SK-N-SH (cell line): Measurements from ENCODE around the gene MCM9. TPM values are rescaled to one million over a fixed set of nuclear protein-coding genes. Genes with fewer than 3 reads are reported as not detected.
"Not testable (repeated sequence)": the region's sequence is repeated elsewhere in the genome, so short reads cannot be mapped to it uniquely, and the experiment has no call there.

ENCODE experiments used
- CTCF ChIA-PET: fragments of 300-600, 350-600 bp; formaldehyde crosslinking; extraction: SDS; loops from one replicate; lab custom pipeline; 2021; lab: Yijun Ruan, JAX
- POLR2A ChIA-PET: fragments of 350-600 bp; sonication (Branson Sonifier 250); formaldehyde crosslinking; extraction: SDS; loops from one replicate; lab custom pipeline; 2020; ENCODE audit warnings: antibody characterized with exemption, inconsistent platforms; lab: Yijun Ruan, JAX
- DNase-seq: peaks from one replicate; pipeline ENCODE4 v3.0.0; 2012
- H2AFZ ChIP-seq: fragments of 200-600 bp; sonication (generic); 2 replicates; pipeline ENCODE4 v1.8.1; 2016; ENCODE audit warnings: antibody characterized with exemption, mild to moderate bottlenecking, low read depth
- H3F3A ChIP-seq: fragments of 200-600 bp; sonication (generic); replicated peaks from 2 replicates; pipeline ENCODE3; 2016; ENCODE audit warnings: antibody characterized with exemption, mild to moderate bottlenecking; ENCODE audit not compliant: insufficient read depth
- H3K27ac ChIP-seq, 2 experiments: fragments of 200-500 bp in 1 of 2; fragments of 200-600 bp in 1 of 2; sonication (Bioruptor generic) in 1 of 2; sonication (generic), shearing (Covaris generic) in 1 of 2; 2 replicates each; pipeline versions ENCODE4 v1.5.1 to v1.6.1; 2014 to 2016; ENCODE audit warnings: low read depth in 2 of 2, inconsistent platforms in 1 of 2, low read length in 1 of 2, mild to moderate bottlenecking in 1 of 2, mixed read lengths in 1 of 2
- H3K27me3 ChIP-seq: fragments of 200-600 bp; sonication (generic), shearing (Covaris generic); 2 replicates; pipeline ENCODE4 v1.6.1; 2016; ENCODE audit warnings: mixed run types; ENCODE audit not compliant: insufficient read depth
- H3K36me3 ChIP-seq, 2 experiments: fragments of 200-500 bp in 1 of 2; fragments of 200-600 bp in 1 of 2; sonication (Bioruptor generic) in 1 of 2; sonication (generic) in 1 of 2; replicated peaks in 1 of 2; 2 replicates each; pipeline versions ENCODE3 to v1.5.1; 2014 to 2016; ENCODE audit warnings: low read length in 1 of 2, mild to moderate bottlenecking in 1 of 2; ENCODE audit not compliant: insufficient read depth in 2 of 2, control insufficient read depth in 1 of 2
- H3K4me1 ChIP-seq, 2 experiments: fragments of 200-500 bp in 1 of 2; fragments of 200-600 bp in 1 of 2; sonication (Bioruptor generic) in 1 of 2; sonication (generic), shearing (Covaris generic) in 1 of 2; 2 replicates each; pipeline versions ENCODE4 v1.5.1 to v1.6.1; 2014 to 2016; ENCODE audit warnings: low read depth in 1 of 2, low read length in 1 of 2, mixed run types in 1 of 2; ENCODE audit not compliant: insufficient read depth in 2 of 2, control insufficient read depth in 1 of 2
- H3K4me2 ChIP-seq: fragments of 200-600 bp; sonication (generic), shearing (Covaris generic); 2 replicates; pipeline ENCODE4 v1.6.1; 2017; ENCODE audit warnings: mixed run types
- H3K4me3 ChIP-seq, 2 experiments: fragments of 200-500 bp in 1 of 2; fragments of 200-600 bp in 1 of 2; sonication (Bioruptor generic) in 1 of 2; sonication (generic), shearing (Covaris generic) in 1 of 2; 2 replicates each; pipeline versions ENCODE4 v1.5.1 to v1.8.1; 2014 to 2016; ENCODE audit warnings: low read depth in 2 of 2, inconsistent platforms in 1 of 2, low read length in 1 of 2, mild to moderate bottlenecking in 1 of 2, mixed read lengths in 1 of 2, moderate library complexity in 1 of 2
- H3K79me2 ChIP-seq: fragments of 200-600 bp; sonication (generic); 2 replicates; pipeline ENCODE4 v1.8.1; 2017; ENCODE audit warnings: mild to moderate bottlenecking; ENCODE audit not compliant: insufficient read depth
- H3K9ac ChIP-seq: fragments of 200-600 bp; sonication (generic); 2 replicates; pipeline ENCODE4 v1.6.1; 2017; ENCODE audit warnings: mixed run types
- H3K9me2 ChIP-seq: fragments of 200-600 bp; sonication (generic); 2 replicates; pipeline ENCODE4 v1.6.1; 2017; ENCODE audit warnings: mixed run types
- H3K9me3 ChIP-seq: fragments of 200-600 bp; sonication (generic); 2 replicates; pipeline ENCODE4 v1.6.1; 2017; ENCODE audit warnings: mixed run types, mild to moderate bottlenecking, moderate library complexity
- H4K20me1 ChIP-seq: fragments of 200-600 bp; sonication (generic); 2 replicates; pipeline ENCODE4 v1.6.1; 2017; ENCODE audit warnings: mild to moderate bottlenecking, mixed run types; ENCODE audit not compliant: insufficient read depth
- EZH2phosphoT487 ChIP-seq: fragments of 200-600 bp; sonication (generic); IDR thresholded peaks from 2 replicates; pipeline ENCODE4 v1.6.1; 2017; ENCODE audit warnings: low read depth, mixed run types, mild to moderate bottlenecking, antibody characterized with exemption, moderate library complexity, borderline replicate concordance
- FOSL2 ChIP-seq: IDR thresholded peaks from 2 replicates; pipeline ENCODE4 v1.4.0; 2012; ENCODE audit warnings: low read depth, mild to moderate bottlenecking, moderate library complexity, borderline replicate concordance
- FOXM1 ChIP-seq: IDR thresholded peaks from 2 replicates; pipeline ENCODE4 v1.4.0; 2012; ENCODE audit warnings: low read depth, mild to moderate bottlenecking
- MEF2A ChIP-seq: IDR thresholded peaks from 2 replicates; pipeline ENCODE4 v1.4.0; 2012; ENCODE audit warnings: low read depth, borderline replicate concordance
- MXI1 ChIP-seq: IDR thresholded peaks from 2 replicates; pipeline ENCODE4 v1.6.1; 2012; ENCODE audit warnings: mild to moderate bottlenecking, low read depth, low read length, improper control_type of control experiment
- NFIC ChIP-seq: IDR thresholded peaks from 2 replicates; pipeline ENCODE4 v1.4.0; 2012; ENCODE audit warnings: borderline replicate concordance
- RFX5 ChIP-seq: IDR thresholded peaks from 2 replicates; pipeline ENCODE4 v1.6.1; 2012; ENCODE audit warnings: mild to moderate bottlenecking, improper control_type of control experiment, low read length
- RXRA ChIP-seq: IDR thresholded peaks from 2 replicates; pipeline ENCODE4 v1.4.0; 2012; ENCODE audit warnings: low read depth, mild to moderate bottlenecking, borderline replicate concordance
- SMC3 ChIP-seq: IDR thresholded peaks from 2 replicates; pipeline ENCODE4 v1.6.1; 2012; ENCODE audit warnings: low read depth, low read length, improper control_type of control experiment
- USF1 ChIP-seq: IDR thresholded peaks from 2 replicates; pipeline ENCODE4 v1.4.0; 2012; ENCODE audit warnings: low read depth, borderline replicate concordance
- WGBS: methylation state at CpG from one replicate; pipeline ENCODE4 v1.1.6; 2017; ENCODE audit warnings: low lambda C conversion rate; 5-methylcytosine and 5-hydroxymethylcytosine counted together
- polyA plus RNA-seq, 3 experiments: library from polyadenylated mRNA; depleted of rRNA; stranded (reverse); fragments of >200 nt; gene quantifications; 2 replicates each; pipeline ENCODE4 v1.2.3, GENCODE V29; 2012
- TF ChIP-seq, protein P1 (sequence below): IDR thresholded peaks from 2 replicates; pipeline ENCODE4 v1.4.0; 2012; ENCODE audit warnings: low read depth, borderline replicate concordance
- TF ChIP-seq, protein P2 (sequence below): fragments of 200-600 bp; sonication (generic); IDR thresholded peaks from 2 replicates; pipeline ENCODE4 v1.6.1; 2017; ENCODE audit warnings: antibody characterized with exemption, mild to moderate bottlenecking, moderate library complexity
- TF ChIP-seq, protein P3 (sequence below): IDR thresholded peaks from 2 replicates; pipeline ENCODE4 v1.6.1; 2012; ENCODE audit warnings: mild to moderate bottlenecking, low read depth, low read length, moderate library complexity

Gene MCM9
- polyA plus RNA-seq, 1 of the 3 experiments (the other 2 are of a cell fraction), result 1.7 TPM

GRCh38 chr6:118768441-118768840 lies 166.5 kb downstream of the MCM9 start:
- Histone ChIP-seq H3F3A (no peaks in the 10 kb centered on the region), H3K27me3 (no peaks in the 10 kb centered on the region), H3K4me3 (no peak overlapping the region), H2AFZ (no peak overlapping the region), H3K79me2 (no peaks in the 10 kb centered on the region), H3K9me2 (no peaks in the 10 kb centered on the region), H3K36me3 (no peaks in the 10 kb centered on the region), H3K9me3 (no peaks in the 10 kb centered on the region), H3K9ac (no peak overlapping the region), H3K4me1 (peaks cover 0 to 7% of the 10 kb centered on the region in 2 experiments; a peak in 2 of 4 replicates), H4K20me1 (no peaks in the 10 kb centered on the region), H3K4me2 (no peak overlapping the region)
- ChIA-PET CTCF (interaction anchor here (1.1 kb wide), 1 partner anchor 342 kb away, joined by 3 read pairs; no protein-coding TSS in a partner anchor), POLR2A (no interaction called here)
- 58% methylated on average over 3 of the region's 3 CpGs for WGBS
- no peak for DNase-seq
- TF ChIP-seq, protein P1, sequence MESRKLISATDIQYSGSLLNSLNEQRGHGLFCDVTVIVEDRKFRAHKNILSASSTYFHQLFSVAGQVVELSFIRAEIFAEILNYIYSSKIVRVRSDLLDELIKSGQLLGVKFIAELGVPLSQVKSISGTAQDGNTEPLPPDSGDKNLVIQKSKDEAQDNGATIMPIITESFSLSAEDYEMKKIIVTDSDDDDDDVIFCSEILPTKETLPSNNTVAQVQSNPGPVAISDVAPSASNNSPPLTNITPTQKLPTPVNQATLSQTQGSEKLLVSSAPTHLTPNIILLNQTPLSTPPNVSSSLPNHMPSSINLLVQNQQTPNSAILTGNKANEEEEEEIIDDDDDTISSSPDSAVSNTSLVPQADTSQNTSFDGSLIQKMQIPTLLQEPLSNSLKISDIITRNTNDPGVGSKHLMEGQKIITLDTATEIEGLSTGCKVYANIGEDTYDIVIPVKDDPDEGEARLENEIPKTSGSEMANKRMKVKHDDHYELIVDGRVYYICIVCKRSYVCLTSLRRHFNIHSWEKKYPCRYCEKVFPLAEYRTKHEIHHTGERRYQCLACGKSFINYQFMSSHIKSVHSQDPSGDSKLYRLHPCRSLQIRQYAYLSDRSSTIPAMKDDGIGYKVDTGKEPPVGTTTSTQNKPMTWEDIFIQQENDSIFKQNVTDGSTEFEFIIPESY, result no peak
- TF ChIP-seq, all 33 proteins: peak for 0
- no peak overlapping the region for H3K27ac ChIP-seq

- 69% methylated on average over 2 of the region's 2 CpGs for WGBS
- H3K9me3 ChIP-seq, H3K9me2 ChIP-seq, H3K27ac ChIP-seq, H4K20me1 ChIP-seq, H3K79me2 ChIP-seq, H3K27me3 ChIP-seq, POLR2A ChIA-PET, H3K9ac ChIP-seq, H2AFZ ChIP-seq, DNase-seq, H3F3A ChIP-seq, H3K36me3 ChIP-seq, H3K4me1 ChIP-seq, H3K4me3 ChIP-seq, H3K4me2 ChIP-seq: not testable (repeated sequence)
- CTCF ChIA-PET, result interaction anchor here (1.3 kb wide), 1 partner anchor 26 kb away, joined by 3 read pairs; no protein-coding TSS in a partner anchor
Observed at GRCh38 chr6:118765316-118765715, 169.6 kb downstream of the MCM9 start.

DNA sequence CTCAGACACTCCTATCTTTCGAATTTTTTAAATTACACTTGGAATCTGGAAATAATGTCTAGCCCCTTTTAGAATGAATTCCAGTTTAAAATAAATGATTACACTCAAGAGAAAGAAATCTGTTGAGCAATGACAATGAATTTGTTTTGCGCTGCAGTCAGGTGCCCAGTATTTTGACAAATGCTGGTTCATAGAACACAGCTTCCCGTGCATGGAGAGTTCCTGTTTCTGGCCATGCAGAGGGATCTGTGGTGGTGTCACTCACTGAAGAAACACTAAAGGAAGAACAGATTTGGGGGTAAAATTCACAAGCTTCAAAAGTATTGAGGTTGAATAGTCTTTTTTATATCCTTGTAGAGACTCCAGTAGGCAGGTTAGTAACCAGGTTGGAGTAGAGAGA lies 170.2 kb downstream of the MCM9 start:
- H3K9ac ChIP-seq, result no peak overlapping the region
- H3F3A ChIP-seq, result no peaks in the 10 kb centered on the region
- WGBS, result 60% methylated on average over 3 of the region's 3 CpGs
- H3K4me2 ChIP-seq, result no peak overlapping the region
- no peaks in the 10 kb centered on the region for H3K36me3 ChIP-seq
- CTCF ChIA-PET, result interaction anchor here (1.3 kb wide), 1 partner anchor 27 kb away, joined by 3 read pairs; no protein-coding TSS in a partner anchor
- no peak overlapping the region for H3K27ac ChIP-seq
- POLR2A ChIA-PET, result no interaction called here
- no peaks in the 10 kb centered on the region for H3K79me2 ChIP-seq
- no peaks in the 10 kb centered on the region; a peak in 1 of 4 replicates for H3K4me1 ChIP-seq
- H2AFZ ChIP-seq, result no peak overlapping the region
- H3K9me3 ChIP-seq, result no peaks in the 10 kb centered on the region
- no peak overlapping the region for H3K4me3 ChIP-seq
- H4K20me1 ChIP-seq, result no peaks in the 10 kb centered on the region
- no peaks in the 10 kb centered on the region for H3K9me2 ChIP-seq
- no peak for DNase-seq
- H3K27me3 ChIP-seq, result no peaks in the 10 kb centered on the region
- TF ChIP-seq NFIC (no peak), SMC3 (no peak), RXRA (no peak), RFX5 (no peak), MEF2A (no peak), FOSL2 (no peak), EZH2phosphoT487 (no peak), MXI1 (no peak), USF1 (no peak), FOXM1 (no peak)
- TF ChIP-seq, protein P2, sequence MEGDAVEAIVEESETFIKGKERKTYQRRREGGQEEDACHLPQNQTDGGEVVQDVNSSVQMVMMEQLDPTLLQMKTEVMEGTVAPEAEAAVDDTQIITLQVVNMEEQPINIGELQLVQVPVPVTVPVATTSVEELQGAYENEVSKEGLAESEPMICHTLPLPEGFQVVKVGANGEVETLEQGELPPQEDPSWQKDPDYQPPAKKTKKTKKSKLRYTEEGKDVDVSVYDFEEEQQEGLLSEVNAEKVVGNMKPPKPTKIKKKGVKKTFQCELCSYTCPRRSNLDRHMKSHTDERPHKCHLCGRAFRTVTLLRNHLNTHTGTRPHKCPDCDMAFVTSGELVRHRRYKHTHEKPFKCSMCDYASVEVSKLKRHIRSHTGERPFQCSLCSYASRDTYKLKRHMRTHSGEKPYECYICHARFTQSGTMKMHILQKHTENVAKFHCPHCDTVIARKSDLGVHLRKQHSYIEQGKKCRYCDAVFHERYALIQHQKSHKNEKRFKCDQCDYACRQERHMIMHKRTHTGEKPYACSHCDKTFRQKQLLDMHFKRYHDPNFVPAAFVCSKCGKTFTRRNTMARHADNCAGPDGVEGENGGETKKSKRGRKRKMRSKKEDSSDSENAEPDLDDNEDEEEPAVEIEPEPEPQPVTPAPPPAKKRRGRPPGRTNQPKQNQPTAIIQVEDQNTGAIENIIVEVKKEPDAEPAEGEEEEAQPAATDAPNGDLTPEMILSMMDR, result no peak
- TF ChIP-seq, protein P3, sequence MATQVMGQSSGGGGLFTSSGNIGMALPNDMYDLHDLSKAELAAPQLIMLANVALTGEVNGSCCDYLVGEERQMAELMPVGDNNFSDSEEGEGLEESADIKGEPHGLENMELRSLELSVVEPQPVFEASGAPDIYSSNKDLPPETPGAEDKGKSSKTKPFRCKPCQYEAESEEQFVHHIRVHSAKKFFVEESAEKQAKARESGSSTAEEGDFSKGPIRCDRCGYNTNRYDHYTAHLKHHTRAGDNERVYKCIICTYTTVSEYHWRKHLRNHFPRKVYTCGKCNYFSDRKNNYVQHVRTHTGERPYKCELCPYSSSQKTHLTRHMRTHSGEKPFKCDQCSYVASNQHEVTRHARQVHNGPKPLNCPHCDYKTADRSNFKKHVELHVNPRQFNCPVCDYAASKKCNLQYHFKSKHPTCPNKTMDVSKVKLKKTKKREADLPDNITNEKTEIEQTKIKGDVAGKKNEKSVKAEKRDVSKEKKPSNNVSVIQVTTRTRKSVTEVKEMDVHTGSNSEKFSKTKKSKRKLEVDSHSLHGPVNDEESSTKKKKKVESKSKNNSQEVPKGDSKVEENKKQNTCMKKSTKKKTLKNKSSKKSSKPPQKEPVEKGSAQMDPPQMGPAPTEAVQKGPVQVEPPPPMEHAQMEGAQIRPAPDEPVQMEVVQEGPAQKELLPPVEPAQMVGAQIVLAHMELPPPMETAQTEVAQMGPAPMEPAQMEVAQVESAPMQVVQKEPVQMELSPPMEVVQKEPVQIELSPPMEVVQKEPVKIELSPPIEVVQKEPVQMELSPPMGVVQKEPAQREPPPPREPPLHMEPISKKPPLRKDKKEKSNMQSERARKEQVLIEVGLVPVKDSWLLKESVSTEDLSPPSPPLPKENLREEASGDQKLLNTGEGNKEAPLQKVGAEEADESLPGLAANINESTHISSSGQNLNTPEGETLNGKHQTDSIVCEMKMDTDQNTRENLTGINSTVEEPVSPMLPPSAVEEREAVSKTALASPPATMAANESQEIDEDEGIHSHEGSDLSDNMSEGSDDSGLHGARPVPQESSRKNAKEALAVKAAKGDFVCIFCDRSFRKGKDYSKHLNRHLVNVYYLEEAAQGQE, result no peak
